ENCODE results near the gene ABCA4.

DNA sequence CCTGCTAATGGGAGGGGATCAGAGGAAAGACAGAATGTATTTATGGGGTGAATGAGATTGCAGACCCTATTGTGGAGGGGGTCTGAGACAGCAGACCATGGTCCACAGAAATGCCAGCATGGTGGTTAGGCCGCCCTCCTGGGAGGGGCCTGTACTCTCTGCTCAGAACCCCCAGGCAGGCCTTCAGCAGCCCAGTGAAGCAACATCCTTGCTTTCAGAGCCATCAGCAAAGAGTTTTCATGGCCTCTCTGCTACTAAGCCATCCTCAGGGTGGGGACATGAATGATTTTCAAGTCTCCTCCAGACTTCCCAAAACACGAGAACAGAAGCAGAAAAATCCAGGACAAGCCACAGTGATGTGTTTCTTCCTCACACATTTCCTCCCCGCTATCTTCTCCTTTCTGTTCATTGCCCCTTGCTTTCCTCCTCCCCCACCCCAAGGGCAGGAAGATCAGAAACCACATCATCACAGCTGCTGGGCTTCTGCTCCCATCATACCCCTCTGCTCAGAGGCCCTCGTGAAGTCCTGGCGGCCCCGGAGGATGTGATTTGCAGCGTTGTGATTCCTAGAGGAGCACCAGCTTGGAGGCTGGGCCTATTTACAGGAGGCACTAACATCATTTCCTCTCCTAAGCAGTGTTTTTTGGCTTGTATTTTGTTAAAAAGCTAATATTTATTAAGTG lies 48.0 kb downstream of the ABCA4 start:
- TF ChIP-seq EZH2phosphoT487 (IDR thresholded peaks at IDR 0.05; ENCODE audit: borderline replicate concordance, low read length), result no peak
- no peak for TF ChIP-seq CTCF (conservative IDR thresholded peaks at IDR 0.05; ENCODE audit: low read depth, low read length)
